ENCODE results near the gene PTRHD1.

GRCh38 chr2:24744356-24744755 lies 48.8 kb downstream of the PTRHD1 start:
- TF ChIP-seq, protein P1, sequence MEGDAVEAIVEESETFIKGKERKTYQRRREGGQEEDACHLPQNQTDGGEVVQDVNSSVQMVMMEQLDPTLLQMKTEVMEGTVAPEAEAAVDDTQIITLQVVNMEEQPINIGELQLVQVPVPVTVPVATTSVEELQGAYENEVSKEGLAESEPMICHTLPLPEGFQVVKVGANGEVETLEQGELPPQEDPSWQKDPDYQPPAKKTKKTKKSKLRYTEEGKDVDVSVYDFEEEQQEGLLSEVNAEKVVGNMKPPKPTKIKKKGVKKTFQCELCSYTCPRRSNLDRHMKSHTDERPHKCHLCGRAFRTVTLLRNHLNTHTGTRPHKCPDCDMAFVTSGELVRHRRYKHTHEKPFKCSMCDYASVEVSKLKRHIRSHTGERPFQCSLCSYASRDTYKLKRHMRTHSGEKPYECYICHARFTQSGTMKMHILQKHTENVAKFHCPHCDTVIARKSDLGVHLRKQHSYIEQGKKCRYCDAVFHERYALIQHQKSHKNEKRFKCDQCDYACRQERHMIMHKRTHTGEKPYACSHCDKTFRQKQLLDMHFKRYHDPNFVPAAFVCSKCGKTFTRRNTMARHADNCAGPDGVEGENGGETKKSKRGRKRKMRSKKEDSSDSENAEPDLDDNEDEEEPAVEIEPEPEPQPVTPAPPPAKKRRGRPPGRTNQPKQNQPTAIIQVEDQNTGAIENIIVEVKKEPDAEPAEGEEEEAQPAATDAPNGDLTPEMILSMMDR (IDR thresholded peaks at IDR 0.05; ENCODE audit: poor library complexity, severe bottlenecking), result no peak
- TF ChIP-seq TAF1 (IDR thresholded peaks at IDR 0.05; ENCODE audit: low read depth) (no peak), POLR2AphosphoS5 (IDR thresholded peaks at IDR 0.05) (no peak), RAD21 (conservative IDR thresholded peaks at IDR 0.05) (no peak), SMC3 (conservative IDR thresholded peaks at IDR 0.05; ENCODE audit: poor library complexity) (no peak)

All from neural cell (in vitro differentiated cells).